ENCODE results near the gene PIP5K1A. TPM values are rescaled to one million over a fixed set of nuclear protein-coding genes. Genes with fewer than 3 reads are reported as not detected.
A peak's percentile ranks its signal among the peaks of the same experiment; 100 is the strongest.

PIP5K1A gene
- total and polyA plus RNA-seq, 9 of the 15 experiments (the other 6 are each of a cell fraction or from before 2014, with no cell fraction given): 1.9 to 42.4 (median 18.8) TPM

- Histone ChIP-seq H3K36me3 (ENCODE audit: control insufficient read depth, insufficient read depth, low read length) (peaks cover 27% of the 10 kb centered on the region; the same call in 2 of the 3 replicates), H3K27me3 (ENCODE audit: control insufficient read depth in 2 of 2, insufficient read depth in 2 of 2, low read length in 2 of 2) (no peaks in the 10 kb centered on the region), H3K27ac (ENCODE audit: extremely low read depth, low read depth, low read length) (no peak overlapping the region; the same call in 2 of the 3 replicates), H3K9ac (ENCODE audit: insufficient read depth in 1 of 2, low read depth in 2 of 2, low read length in 2 of 2) (no peak overlapping the region; a peak in 1 of 4 replicates), H3K9me1 (ENCODE audit: control insufficient read depth, insufficient read depth, low read length) (no peaks in the 10 kb centered on the region), H3K79me2 (ENCODE audit: control insufficient read depth, insufficient read depth, low read length) (peaks cover 4% of the 10 kb centered on the region; the same call in 1 of the 3 replicates), H3K4me3 (no peak overlapping the region), H3K4me1 (replicated peaks in 1 of 2; ENCODE audit: control insufficient read depth in 2 of 2, insufficient read depth in 2 of 2, low read length in 2 of 2) (peaks cover 11 to 14% of the 10 kb centered on the region in 2 experiments; a peak in 4 of 5 replicates), H3K4me2 (ENCODE audit: insufficient read depth, low read length) (no peak overlapping the region), H4K20me1 (replicated peaks; ENCODE audit: control insufficient read depth, insufficient read depth, low read length) (no peaks in the 10 kb centered on the region; the same call in 1 of the 2 replicates), H2AFZ (ENCODE audit: low read depth, low read length) (no peak overlapping the region), H3K9me3 (replicated peaks; ENCODE audit: control insufficient read depth, insufficient read depth, low read depth, low read length) (no peaks in the 10 kb centered on the region; the same call in 1 of the 2 replicates)
- FAIRE-seq: no peak
- POLR2A ChIA-PET: interaction anchor here (1.7 kb wide), 1 partner anchor 135 kb away, joined by 5 read pairs; no protein-coding TSS in a partner anchor
- intact Hi-C loops (cut with micrococcal nuclease): no loop called here
- no peak for ATAC-seq
- no TSS peak for BruUV-seq (replicated peaks)
- TF ChIP-seq SRSF9 (IDR thresholded peaks at IDR 0.05; ENCODE audit: borderline replicate concordance, low read depth, low read length) (no peak), MNT (conservative IDR thresholded peaks at IDR 0.05) (no peak), RFX5 (IDR thresholded peaks at IDR 0.05; ENCODE audit: low read depth, low read length) (no peak), TAF7 (tag; IDR thresholded peaks at IDR 0.05) (no peak), SP2 (IDR thresholded peaks at IDR 0.05; ENCODE audit: extremely low read depth, low read depth, low read length, poor library complexity, severe bottlenecking) (no peak), NFIC (IDR thresholded peaks at IDR 0.05) (peak; percentile 56)
- CTCF ChIA-PET (ENCODE audit: low intra/inter-chr PET ratio): no interaction called here
- no peak for DNase-seq (ENCODE audit: extremely low read depth in 1 of 4, low spot score in 3 of 4)
- in situ Hi-C loops (cut with MboI): loop anchor here (5.0 kb wide), 2 partner anchors 67 to 142 kb away; no protein-coding TSS in a partner anchor
These were observed 39.0 kb upstream of the PIP5K1A start for GRCh38 chr1:151159373-151159772.

Data from K562 (cell line).